ENCODE measurements around the gene ZNF439.

GRCh38 chr19:11882606-11883005 is 34.1 kb downstream of the ZNF439 start:
- no peak for TF ChIP-seq POLR2A (IDR thresholded peaks at IDR 0.05)
- TF ChIP-seq CTCF (IDR thresholded peaks at IDR 0.05 in 4 of 5, conservative IDR thresholded peaks at IDR 0.05 in 1 of 5) = no peak
